GM10266 (cell line): ENCODE results near the gene HDGFL1.

Experiments
- DNase-seq: peaks from one replicate; pipeline ENCODE4 v3.0.0; 2012; ENCODE audit errors: extremely low spot score
- TF ChIP-seq, protein P1 (sequence below): IDR thresholded peaks from 2 replicates; pipeline ENCODE4 v1.5.1; 2012; ENCODE audit warnings: mild to moderate bottlenecking, low read depth; ENCODE audit not compliant: control insufficient read depth, insufficient read depth; ENCODE audit errors: missing control alignments

The HDGFL1 gene

DNA sequence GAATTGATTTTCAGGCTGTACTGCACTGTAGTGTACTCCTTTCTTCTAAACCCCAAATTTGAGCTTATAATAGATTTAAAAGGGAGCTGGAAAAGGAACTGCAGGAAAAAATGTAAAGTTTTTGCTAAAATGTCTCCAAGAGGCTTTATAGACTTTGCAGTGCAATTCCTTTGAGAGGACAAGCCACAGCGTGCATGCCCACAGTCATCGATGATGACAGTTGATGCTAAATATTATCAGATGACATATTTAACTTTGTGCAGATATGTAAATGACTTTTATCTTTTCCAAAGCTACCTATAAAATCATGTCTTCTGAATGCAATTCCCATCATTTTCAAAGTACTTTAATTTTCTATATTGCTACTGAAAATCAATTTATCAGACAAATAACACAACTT, 24.3 kb upstream of the HDGFL1 start:
- no peak for DNase-seq
- TF ChIP-seq, protein P1, sequence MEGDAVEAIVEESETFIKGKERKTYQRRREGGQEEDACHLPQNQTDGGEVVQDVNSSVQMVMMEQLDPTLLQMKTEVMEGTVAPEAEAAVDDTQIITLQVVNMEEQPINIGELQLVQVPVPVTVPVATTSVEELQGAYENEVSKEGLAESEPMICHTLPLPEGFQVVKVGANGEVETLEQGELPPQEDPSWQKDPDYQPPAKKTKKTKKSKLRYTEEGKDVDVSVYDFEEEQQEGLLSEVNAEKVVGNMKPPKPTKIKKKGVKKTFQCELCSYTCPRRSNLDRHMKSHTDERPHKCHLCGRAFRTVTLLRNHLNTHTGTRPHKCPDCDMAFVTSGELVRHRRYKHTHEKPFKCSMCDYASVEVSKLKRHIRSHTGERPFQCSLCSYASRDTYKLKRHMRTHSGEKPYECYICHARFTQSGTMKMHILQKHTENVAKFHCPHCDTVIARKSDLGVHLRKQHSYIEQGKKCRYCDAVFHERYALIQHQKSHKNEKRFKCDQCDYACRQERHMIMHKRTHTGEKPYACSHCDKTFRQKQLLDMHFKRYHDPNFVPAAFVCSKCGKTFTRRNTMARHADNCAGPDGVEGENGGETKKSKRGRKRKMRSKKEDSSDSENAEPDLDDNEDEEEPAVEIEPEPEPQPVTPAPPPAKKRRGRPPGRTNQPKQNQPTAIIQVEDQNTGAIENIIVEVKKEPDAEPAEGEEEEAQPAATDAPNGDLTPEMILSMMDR = no peak

DNA sequence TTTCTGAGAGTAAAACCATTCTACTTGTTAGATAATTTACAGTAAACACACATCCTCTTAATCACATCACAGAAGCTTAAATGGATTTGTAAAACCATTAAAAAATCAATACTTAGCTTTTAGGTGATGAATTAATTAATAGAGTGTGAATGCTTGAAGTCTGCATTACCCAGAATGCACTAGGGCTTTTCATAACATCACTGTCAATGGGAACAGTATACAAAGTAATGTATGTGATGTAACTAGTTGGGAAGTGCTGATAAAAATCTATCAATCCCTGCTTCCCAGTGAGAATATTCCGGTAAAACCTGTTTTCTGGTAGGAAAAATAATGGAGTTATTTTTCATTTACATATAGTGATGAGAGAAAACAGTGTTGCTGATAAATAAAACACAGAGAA, 23.1 kb upstream of the HDGFL1 start:
- TF ChIP-seq, protein P1 = no peak
- DNase-seq = no peak

DNA sequence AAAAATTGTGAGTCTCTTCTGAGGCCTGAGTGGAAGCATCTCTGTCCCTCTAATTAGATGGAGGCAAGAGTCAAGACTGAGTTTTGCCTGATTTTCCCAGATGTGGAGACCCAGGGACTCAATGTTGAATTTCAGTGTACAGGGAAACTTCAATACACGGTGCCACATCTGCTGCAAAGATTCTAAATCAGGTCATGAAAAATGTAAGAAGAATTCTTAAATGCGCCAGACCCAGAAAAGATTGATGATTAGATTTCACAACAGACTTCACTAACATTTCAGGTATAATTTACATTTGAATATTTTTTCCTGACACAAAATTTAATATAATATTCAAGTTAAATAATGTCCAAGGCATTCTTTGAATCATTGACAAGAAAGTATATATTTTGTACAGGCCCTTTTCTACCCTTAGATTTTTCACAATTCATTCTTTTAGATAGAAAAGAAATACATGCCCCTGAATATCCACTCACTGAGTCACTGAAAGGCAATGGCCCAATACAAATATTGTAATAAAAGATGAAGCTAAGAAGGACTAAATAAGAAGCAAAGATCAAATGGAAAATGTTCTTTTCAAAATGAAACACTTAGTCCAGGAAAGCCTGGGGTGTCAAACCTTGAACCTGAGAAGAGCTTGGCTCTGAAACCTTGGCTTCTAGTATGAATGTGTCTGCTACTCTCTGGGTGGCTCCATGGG, 18.2 kb upstream of the HDGFL1 start:
- TF ChIP-seq, protein P1 = no peak
- DNase-seq = no peak

DNA sequence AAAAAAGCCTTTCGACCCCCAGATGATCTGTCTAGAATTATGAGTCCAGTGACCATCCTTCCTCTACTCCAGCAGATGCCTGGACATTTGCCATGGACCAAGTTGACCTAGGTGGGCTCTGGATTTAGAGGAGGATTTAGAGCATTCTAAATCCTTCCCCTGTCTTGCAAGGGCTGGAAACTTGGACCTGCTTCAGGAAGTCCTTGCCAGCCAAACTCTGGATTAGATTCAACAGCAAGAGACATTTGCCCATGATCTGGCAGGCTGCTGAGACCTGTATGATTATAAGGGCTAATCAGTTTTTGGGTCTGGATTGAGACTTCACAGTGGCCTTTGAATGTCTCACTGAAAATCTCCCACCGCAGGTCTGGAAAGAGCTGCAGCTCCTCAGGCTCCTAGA, 13.1 kb upstream of the HDGFL1 start:
- TF ChIP-seq, protein P1 = no peak
- DNase-seq = no peak

DNA sequence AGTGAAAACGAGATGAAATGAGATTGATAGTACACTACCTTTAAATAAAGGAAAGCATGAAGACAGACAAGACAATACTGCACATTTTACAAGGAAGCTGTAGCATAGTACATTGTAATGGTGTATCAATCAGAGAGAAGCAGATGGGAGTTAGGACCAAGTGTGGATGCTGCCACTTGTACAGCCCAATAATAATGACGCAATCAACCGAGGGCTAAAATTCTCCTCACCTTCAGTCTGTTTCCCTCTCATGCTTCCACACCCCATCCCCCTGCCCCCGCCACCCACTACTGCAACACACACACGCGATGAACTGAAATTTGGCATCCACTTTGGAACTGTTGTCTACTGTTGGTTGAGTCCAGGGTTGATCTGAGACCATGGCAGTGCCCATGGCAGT, 12.4 kb upstream of the HDGFL1 start:
- TF ChIP-seq, protein P1 = no peak
- no peak for DNase-seq

DNA sequence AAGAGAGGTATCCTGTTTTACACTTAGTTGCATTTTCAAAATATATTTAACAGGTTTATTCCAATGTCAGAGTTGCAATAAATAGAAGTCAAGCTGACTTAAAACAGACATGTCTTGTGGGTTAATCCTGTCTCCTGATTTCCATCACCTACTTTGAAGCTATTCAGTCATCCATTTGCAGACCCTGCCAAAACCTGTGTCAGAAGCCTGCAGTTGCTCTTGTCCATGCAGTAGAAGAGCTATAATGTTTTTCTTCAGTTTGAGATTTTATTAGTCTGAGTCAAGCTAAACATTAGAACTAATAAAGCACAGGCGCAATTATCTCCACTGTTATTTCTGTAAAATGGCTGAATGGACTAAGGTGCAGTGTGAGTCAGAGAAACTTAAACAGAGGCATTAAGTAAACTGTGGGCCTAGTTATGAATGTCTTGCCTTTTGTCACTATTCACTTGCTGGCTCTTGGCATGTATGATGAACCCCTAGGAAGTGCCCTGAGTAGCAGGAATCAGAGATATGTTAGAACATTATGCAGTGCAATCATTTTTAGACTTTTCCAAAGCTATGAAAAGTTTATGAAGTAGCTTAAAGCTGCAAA, 11.0 kb upstream of the HDGFL1 start:
- TF ChIP-seq, protein P1 = no peak
- no peak for DNase-seq

DNA sequence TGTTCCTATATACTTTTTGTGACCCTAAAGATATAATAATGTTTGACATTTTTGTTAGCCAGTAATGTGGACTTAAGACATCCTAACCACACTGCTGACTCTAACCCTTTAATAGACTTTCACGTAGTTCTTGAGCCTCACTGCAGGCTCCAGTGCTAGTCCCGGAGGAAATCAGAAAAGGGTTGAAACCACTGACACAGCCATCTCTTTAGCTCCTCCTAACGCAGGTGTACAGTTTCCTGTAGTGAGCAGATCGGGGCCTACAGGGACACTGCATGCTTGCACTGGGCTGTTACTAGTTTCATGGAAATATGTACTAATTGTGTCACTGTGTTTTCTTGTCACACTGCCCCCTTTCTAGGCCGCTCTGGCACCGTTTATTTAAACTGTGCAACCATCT, 512 bp upstream of the HDGFL1 start:
- TF ChIP-seq, protein P1 = no peak
- no peak for DNase-seq
